ENCODE data around the gene HPCAL1. TPM values are rescaled to one million over a fixed set of nuclear protein-coding genes. Genes with fewer than 3 reads are reported as not detected.

Gene HPCAL1
- total and polyA plus RNA-seq, 4 donors, result 122 to 147 (median 136) TPM

- 69 to 79% methylated on average over 10 of the region's 10 CpGs for WGBS, 2 donors
- Histone ChIP-seq H3K4me3 (no peak overlapping the region), H3K9me3 (ENCODE audit: control insufficient read depth in 4 of 4, insufficient read depth in 3 of 4, low read length in 3 of 4) (no peaks in the 10 kb centered on the region), H3K9ac (ENCODE audit: insufficient read depth in 1 of 2, low read length in 2 of 2) (no peak overlapping the region), H3K27ac (ENCODE audit: low read depth in 1 of 2, low read length in 1 of 2) (no peak overlapping the region), H3K4me1 (ENCODE audit: control insufficient read depth in 5 of 5, insufficient read depth in 5 of 5, low read length in 5 of 5) (peaks cover 0 to 21% (median 0%) of the 10 kb centered on the region in 5 donors), H3K36me3 (ENCODE audit: control insufficient read depth in 4 of 4, insufficient read depth in 4 of 4, low read length in 4 of 4) (no peaks in the 10 kb centered on the region), H3K27me3 (ENCODE audit: control insufficient read depth in 3 of 3, insufficient read depth in 3 of 3, low read length in 2 of 3) (no peaks in the 10 kb centered on the region)
- TF ChIP-seq CTCF (IDR thresholded peaks at IDR 0.05; ENCODE audit: control extremely low read depth, extremely low read depth), result no peak
- ATAC-seq (ENCODE audit: insufficient read depth, low FRiP score) (no peak), DNase-seq (no peak)
These were observed 36.5 kb upstream of the HPCAL1 start for GRCh38 chr2:10266133-10266620.

- Histone ChIP-seq H3K27me3 (ENCODE audit: control insufficient read depth in 3 of 3, insufficient read depth in 3 of 3, low read length in 2 of 3) (no peaks in the 10 kb centered on the region), H3K9ac (ENCODE audit: insufficient read depth in 1 of 2, low read length in 2 of 2) (no peak overlapping the region), H3K9me3 (ENCODE audit: control insufficient read depth in 4 of 4, insufficient read depth in 3 of 4, low read length in 3 of 4) (no peaks in the 10 kb centered on the region), H3K4me3 (no peak overlapping the region), H3K27ac (ENCODE audit: low read depth in 1 of 2, low read length in 1 of 2) (no peak overlapping the region), H3K4me1 (ENCODE audit: control insufficient read depth in 5 of 5, insufficient read depth in 5 of 5, low read length in 5 of 5) (peaks cover 0 to 25% (median 0%) of the 10 kb centered on the region in 5 donors), H3K36me3 (ENCODE audit: control insufficient read depth in 4 of 4, insufficient read depth in 4 of 4, low read length in 4 of 4) (no peaks in the 10 kb centered on the region)
- TF ChIP-seq CTCF (IDR thresholded peaks at IDR 0.05; ENCODE audit: control extremely low read depth, extremely low read depth), result no peak
- DNase-seq (no peak), ATAC-seq (ENCODE audit: insufficient read depth, low FRiP score) (no peak)
- WGBS, 2 donors, result 93 to 96% methylated on average over 6 of the region's 6 CpGs
These were observed 35.7 kb upstream of the HPCAL1 start for GRCh38 chr2:10267036-10267435.

- no peak overlapping the region for H3K27ac ChIP-seq (ENCODE audit: low read depth in 1 of 2, low read length in 1 of 2)
- no peak for TF ChIP-seq CTCF (IDR thresholded peaks at IDR 0.05; ENCODE audit: control extremely low read depth, extremely low read depth)
- WGBS, 2 donors, result 83 to 89% methylated on average over 33 to 34 of the region's 34 CpGs
- no peak overlapping the region for H3K4me3 ChIP-seq
- DNase-seq (peak in 1 of 3 donors; percentile 29), ATAC-seq (ENCODE audit: insufficient read depth, low FRiP score) (no peak)
- H3K36me3 ChIP-seq (ENCODE audit: control insufficient read depth in 4 of 4, insufficient read depth in 4 of 4, low read length in 4 of 4), result no peaks in the 10 kb centered on the region
- H3K27me3 ChIP-seq (ENCODE audit: control insufficient read depth in 3 of 3, insufficient read depth in 3 of 3, low read length in 2 of 3), result no peaks in the 10 kb centered on the region
- peaks cover 0 to 25% (median 0%) of the 10 kb centered on the region in 5 donors for H3K4me1 ChIP-seq (ENCODE audit: control insufficient read depth in 5 of 5, insufficient read depth in 5 of 5, low read length in 5 of 5)
- H3K9ac ChIP-seq (ENCODE audit: insufficient read depth in 1 of 2, low read length in 2 of 2), result no peak overlapping the region
- no peaks in the 10 kb centered on the region for H3K9me3 ChIP-seq (ENCODE audit: control insufficient read depth in 4 of 4, insufficient read depth in 3 of 4, low read length in 3 of 4)
These were observed 34.9 kb upstream of the HPCAL1 start for GRCh38 chr2:10267551-10268465.
